Gastrocnemius medialis (tissue), 4 donors: ENCODE results near the gene TERT.

Source experiments
- CTCF ChIP-seq, 5 experiments: fragments of 450-650 bp in 3 of 5; fragments of 200-600 bp in 2 of 5; sonication (generic) in 2 of 5; IDR thresholded peaks in 4 of 5; conservative IDR thresholded peaks in 1 of 5; 1 replicate in 4 of 5; 2 replicates in 1 of 5; pipeline ENCODE4 v1.5.1; 2016 to 2019; ENCODE audit warnings: antibody characterized with exemption in 5 of 5, mild to moderate bottlenecking in 3 of 5, moderate library complexity in 3 of 5
- POLR2A ChIP-seq, 2 donors: fragments of 450-650 bp; IDR thresholded peaks; one replicate each; pipeline ENCODE4 v1.6.1; 2017; ENCODE audit warnings: antibody characterized with exemption in 2 of 2, mild to moderate bottlenecking in 2 of 2, moderate library complexity in 2 of 2

GRCh38 chr5:1221721-1222120, 73.1 kb downstream of the TERT start:
- TF ChIP-seq CTCF (IDR thresholded peaks at IDR 0.05 in 4 of 5, conservative IDR thresholded peaks at IDR 0.05 in 1 of 5): no peak
- TF ChIP-seq POLR2A (IDR thresholded peaks at IDR 0.05): no peak
